ENCODE data around the gene CASQ2. TPM values are rescaled to one million over a fixed set of nuclear protein-coding genes. Genes with fewer than 3 reads are reported as not detected.

The CASQ2 gene
- total RNA-seq, 3 donors from 2014 or later: 0.49 to 30.4 (median 2.1) TPM

- Histone ChIP-seq H3K4me1 (ENCODE audit: low read depth) (peaks cover 17% of the 10 kb centered on the region), H3K4me3 (no peak overlapping the region), H3K36me3 (ENCODE audit: low read depth) (no peaks in the 10 kb centered on the region), H3K9me3 (no peaks in the 10 kb centered on the region)
- DNase-seq: peak in 2 of 3 donors; percentile 35 to 54
- intact Hi-C loops (cut with DNase I, micrococcal nuclease): no loop called here
- TF ChIP-seq CTCF (IDR thresholded peaks at IDR 0.05): no peak
- ATAC-seq: peak; percentile 70
Measured at GRCh38 chr1:115670476-115671175, 97.9 kb downstream of the CASQ2 start.

- DNase-seq (no peak), ATAC-seq (no peak)
- Histone ChIP-seq H3K36me3 (ENCODE audit: low read depth) (no peaks in the 10 kb centered on the region), H3K4me1 (ENCODE audit: low read depth) (peaks cover 17% of the 10 kb centered on the region), H3K9me3 (no peaks in the 10 kb centered on the region), H3K4me3 (no peak overlapping the region)
- no peak for TF ChIP-seq CTCF (IDR thresholded peaks at IDR 0.05)
- intact Hi-C loops (cut with DNase I, micrococcal nuclease): no loop called here
Measured at GRCh38 chr1:115669886-115670285, 98.6 kb downstream of the CASQ2 start.

- Histone ChIP-seq H3K4me3 (no peak overlapping the region), H3K9me3 (no peaks in the 10 kb centered on the region), H3K4me1 (ENCODE audit: low read depth) (peaks cover 17% of the 10 kb centered on the region), H3K36me3 (ENCODE audit: low read depth) (no peaks in the 10 kb centered on the region)
- DNase-seq: no peak
- no peak for ATAC-seq
- TF ChIP-seq CTCF (IDR thresholded peaks at IDR 0.05): no peak
- intact Hi-C loops (cut with DNase I, micrococcal nuclease): no loop called here
Measured at GRCh38 chr1:115669002-115669673, 99.4 kb downstream of the CASQ2 start.

- Histone ChIP-seq H3K4me3 (no peak overlapping the region), H3K9me3 (no peaks in the 10 kb centered on the region), H3K4me1 (ENCODE audit: low read depth) (peaks cover 17% of the 10 kb centered on the region), H3K36me3 (ENCODE audit: low read depth) (no peaks in the 10 kb centered on the region)
- DNase-seq (no peak), ATAC-seq (no peak)
- intact Hi-C loops (cut with DNase I, micrococcal nuclease): no loop called here
- no peak for TF ChIP-seq CTCF (IDR thresholded peaks at IDR 0.05)
Measured at GRCh38 chr1:115668579-115668978, 99.9 kb downstream of the CASQ2 start.

- DNase-seq (no peak), ATAC-seq (no peak)
- peaks cover 17% of the 10 kb centered on the region for H3K4me1 ChIP-seq (ENCODE audit: low read depth)
- H3K4me3 ChIP-seq: no peak overlapping the region
- H3K9me3 ChIP-seq: no peaks in the 10 kb centered on the region
- intact Hi-C loops (cut with DNase I, micrococcal nuclease): no loop called here
- TF ChIP-seq CTCF (IDR thresholded peaks at IDR 0.05): no peak
- H3K36me3 ChIP-seq (ENCODE audit: low read depth): no peaks in the 10 kb centered on the region
Measured at GRCh38 chr1:115666702-115667101, 101.8 kb downstream of the CASQ2 start.

All from mucosa of descending colon (tissue), 3 donors.